Progenitor cell of endocrine pancreas (in vitro differentiated cells): Measurements from ENCODE around the gene SLC35F3. TPM values are rescaled to one million over a fixed set of nuclear protein-coding genes. Genes with fewer than 3 reads are reported as not detected.

Source experiments
- DNase-seq: peaks from one replicate; pipeline ENCODE4 v3.0.0; 2021; ENCODE audit warnings: low spot score; ENCODE audit not compliant: unreplicated experiment
- H3K27ac Mint-ChIP-seq: 2 replicates; pipeline ENCODE4 v1.8.0; 2021; ENCODE audit warnings: mild to moderate bottlenecking, moderate library complexity, mixed read lengths
- H3K27me3 Mint-ChIP-seq: 2 replicates; pipeline ENCODE4 v1.8.0; 2021; ENCODE audit warnings: mixed read lengths
- H3K36me3 Mint-ChIP-seq: 2 replicates; pipeline ENCODE4 v1.8.0; 2022; ENCODE audit warnings: mixed read lengths; ENCODE audit not compliant: insufficient read depth
- H3K4me1 Mint-ChIP-seq: 2 replicates; pipeline ENCODE4 v1.8.0; 2021; ENCODE audit warnings: low read depth, mixed read lengths
- H3K4me3 Mint-ChIP-seq: 2 replicates; pipeline ENCODE4 v1.8.0; 2021; ENCODE audit warnings: low read depth, mild to moderate bottlenecking, moderate library complexity, mixed read lengths
- H3K9me3 Mint-ChIP-seq: 2 replicates; pipeline ENCODE4 v1.8.0; 2021; ENCODE audit warnings: low read depth, mixed read lengths
- CTCF ChIP-seq: fragments of 200-600 bp; sonication (generic); IDR thresholded peaks from one replicate; pipeline ENCODE4 v1.5.0; 2021; ENCODE audit warnings: antibody characterized with exemption, mild to moderate bottlenecking; ENCODE audit not compliant: unreplicated experiment
- total RNA-seq: library from RNA; stranded (reverse); gene quantifications from 2 replicates; pipeline ENCODE4 v1.2.1, GENCODE V29; 2021

Gene SLC35F3
- total RNA-seq, 1 donor from 2014 or later = 0.74 TPM

DNA sequence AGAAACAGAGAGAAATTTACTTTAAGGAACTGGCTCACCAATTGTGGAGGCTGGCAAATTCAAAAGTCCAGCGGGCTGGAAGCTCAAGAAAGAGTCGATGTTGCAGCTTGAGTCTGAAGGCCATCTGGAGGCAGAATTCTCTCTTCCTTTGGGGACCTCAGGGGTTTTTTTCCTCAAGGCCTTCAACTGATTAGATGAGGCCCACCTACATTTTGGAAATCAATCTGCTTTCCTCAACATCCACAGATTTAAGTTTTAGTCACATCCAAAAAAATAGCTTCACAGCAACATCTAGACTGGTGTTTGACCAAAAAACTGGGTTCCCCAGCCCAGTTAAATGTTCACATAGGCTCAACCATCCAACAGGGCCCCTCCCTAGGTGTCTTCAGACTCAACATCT lies 114.9 kb downstream of the SLC35F3 start:
- Mint-ChIP-seq H3K9me3 (peaks cover 5% of the 10 kb centered on the region), H3K36me3 (no peaks in the 10 kb centered on the region), H3K27ac (no peak overlapping the region), H3K4me3 (no peak overlapping the region), H3K4me1 (no peaks in the 10 kb centered on the region), H3K27me3 (peaks cover 2% of the 10 kb centered on the region)
- no peak for TF ChIP-seq CTCF
- no peak for DNase-seq

GRCh38 chr1:234022302-234022701 lies 117.8 kb downstream of the SLC35F3 start:
- H3K36me3 Mint-ChIP-seq = no peaks in the 10 kb centered on the region
- DNase-seq = no peak
- TF ChIP-seq CTCF = no peak
- H3K9me3 Mint-ChIP-seq = no peaks in the 10 kb centered on the region
- H3K4me1 Mint-ChIP-seq = no peaks in the 10 kb centered on the region
- no peak overlapping the region for H3K27ac Mint-ChIP-seq
- H3K4me3 Mint-ChIP-seq = no peak overlapping the region
- peaks cover 2% of the 10 kb centered on the region for H3K27me3 Mint-ChIP-seq

DNA sequence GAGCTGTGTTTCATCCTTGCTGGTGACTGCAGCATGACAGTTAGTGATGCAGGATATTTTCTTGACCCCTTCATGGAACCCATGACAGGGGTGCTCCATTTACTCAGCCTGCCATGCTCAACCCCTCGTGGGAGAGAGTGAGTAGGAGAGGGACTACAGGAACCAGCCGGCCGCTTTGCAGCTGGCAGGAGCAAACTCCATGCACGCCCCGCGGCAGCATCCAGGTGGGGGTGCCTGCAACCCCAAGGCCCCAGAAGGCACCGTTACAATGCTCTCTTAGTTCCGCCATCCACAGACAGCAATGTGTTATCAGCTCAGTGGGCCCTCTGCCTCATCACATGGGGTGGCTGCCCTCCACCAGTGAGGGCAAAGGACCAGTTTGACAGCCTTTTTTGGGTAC lies 135.1 kb downstream of the SLC35F3 start:
- Mint-ChIP-seq H3K4me1 (no peaks in the 10 kb centered on the region), H3K27ac (no peak overlapping the region), H3K4me3 (no peak overlapping the region), H3K27me3 (peaks cover 9% of the 10 kb centered on the region), H3K9me3 (peaks cover 8% of the 10 kb centered on the region), H3K36me3 (no peaks in the 10 kb centered on the region)
- no peak for DNase-seq
- no peak for TF ChIP-seq CTCF

DNA sequence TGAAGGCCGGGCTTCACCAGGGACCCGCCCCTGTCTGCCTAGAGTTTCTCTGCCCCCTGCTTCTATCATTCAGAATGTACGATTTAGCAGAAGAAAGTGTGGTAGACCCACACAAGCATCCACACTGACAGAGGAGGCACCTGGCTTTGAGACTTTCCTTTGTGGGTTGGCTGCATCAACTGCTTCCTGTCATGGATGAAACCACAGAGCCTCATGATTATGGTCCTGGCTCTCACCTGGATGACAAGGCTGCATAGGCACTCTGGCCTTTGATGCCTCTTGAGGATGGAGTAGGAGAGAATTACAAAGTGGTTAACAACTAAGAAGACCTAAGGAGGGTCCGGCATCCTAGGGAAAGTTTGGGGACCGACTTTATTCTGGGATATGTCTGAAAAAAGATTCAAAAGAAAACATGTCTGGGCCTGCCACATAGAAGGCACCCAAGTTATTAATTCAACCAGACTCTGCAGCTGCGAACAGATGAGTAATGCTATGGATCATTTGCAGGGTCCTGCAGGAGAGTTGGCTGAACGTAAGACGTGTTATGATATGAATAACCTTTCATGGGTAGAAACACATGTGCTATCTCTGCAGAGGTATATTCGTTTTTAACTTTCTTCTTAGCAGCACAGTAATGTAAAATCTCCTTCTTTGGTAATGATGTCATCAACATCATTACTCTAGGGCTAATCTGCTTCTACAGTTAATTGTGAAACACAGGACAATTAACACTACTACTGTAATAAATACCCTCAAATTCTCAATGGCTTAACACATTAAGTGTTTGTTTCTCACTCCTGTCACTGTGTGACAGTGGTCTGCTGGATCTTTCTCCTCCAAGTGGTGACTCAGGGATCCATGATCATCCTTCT lies 136.2 kb downstream of the SLC35F3 start:
- no peaks in the 10 kb centered on the region for H3K4me1 Mint-ChIP-seq
- no peak overlapping the region for H3K27ac Mint-ChIP-seq
- no peaks in the 10 kb centered on the region for H3K36me3 Mint-ChIP-seq
- no peak for TF ChIP-seq CTCF
- no peak overlapping the region for H3K4me3 Mint-ChIP-seq
- peaks cover 8% of the 10 kb centered on the region for H3K9me3 Mint-ChIP-seq
- DNase-seq = no peak
- H3K27me3 Mint-ChIP-seq = peaks cover 9% of the 10 kb centered on the region

DNA sequence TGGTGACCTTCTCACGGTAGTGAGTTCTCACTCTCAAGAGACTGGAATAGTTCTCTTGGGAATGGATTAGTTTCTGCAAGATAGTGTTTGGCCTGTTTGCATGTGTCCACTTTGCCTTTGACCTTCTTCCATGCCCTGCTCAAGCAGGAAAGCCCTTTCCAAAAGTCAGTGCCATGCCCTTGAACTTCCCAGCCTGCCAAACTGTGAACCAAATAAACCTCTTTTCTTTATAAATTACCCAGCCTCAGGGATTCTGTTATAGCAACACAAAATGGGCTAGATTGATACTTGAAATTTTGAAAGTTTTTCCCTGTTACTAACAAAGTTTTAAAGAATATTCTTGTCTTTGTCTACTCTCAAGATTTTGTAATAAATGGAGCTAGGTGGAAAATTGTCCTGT lies 139.6 kb downstream of the SLC35F3 start:
- no peaks in the 10 kb centered on the region for H3K4me1 Mint-ChIP-seq
- H3K36me3 Mint-ChIP-seq = no peaks in the 10 kb centered on the region
- H3K27ac Mint-ChIP-seq = no peak overlapping the region
- DNase-seq = no peak
- TF ChIP-seq CTCF = no peak
- no peak overlapping the region for H3K4me3 Mint-ChIP-seq
- peaks cover 4% of the 10 kb centered on the region for H3K27me3 Mint-ChIP-seq
- peaks cover 8% of the 10 kb centered on the region for H3K9me3 Mint-ChIP-seq
